Chondrocyte (in vitro differentiated cells): Measurements from ENCODE around the gene CCR5AS.

Source experiments
- DNase-seq: peaks from one replicate; pipeline ENCODE4 v3.0.0; 2021; ENCODE audit warnings: mixed read lengths, low spot score
- H3K27ac Mint-ChIP-seq: one replicate; pipeline ENCODE4 v1.8.0; 2021; ENCODE audit warnings: mild to moderate bottlenecking, moderate library complexity, mixed read lengths; ENCODE audit not compliant: unreplicated experiment
- H3K27me3 Mint-ChIP-seq: 2 replicates; pipeline ENCODE4 v1.8.0; 2021; ENCODE audit warnings: low read depth, mixed read lengths
- H3K36me3 Mint-ChIP-seq: 2 replicates; pipeline ENCODE4 v1.8.0; 2021; ENCODE audit warnings: low read depth, mixed read lengths
- H3K4me1 Mint-ChIP-seq: 2 replicates; pipeline ENCODE4 v1.8.0; 2021; ENCODE audit warnings: low read depth, mild to moderate bottlenecking, mixed read lengths
- H3K4me3 Mint-ChIP-seq: one replicate; pipeline ENCODE4 v1.8.0; 2021; ENCODE audit warnings: mild to moderate bottlenecking, moderate library complexity, mixed read lengths; ENCODE audit not compliant: unreplicated experiment
- H3K9me3 Mint-ChIP-seq: 2 replicates; pipeline ENCODE4 v1.8.0; 2021; ENCODE audit warnings: low read depth, mixed read lengths
- TF ChIP-seq, protein P1 (sequence below): fragments of 200-600 bp; sonication (generic); IDR thresholded peaks from 2 replicates; pipeline ENCODE4 v1.5.0; 2021; ENCODE audit warnings: antibody characterized with exemption, mild to moderate bottlenecking, moderate library complexity

Gene CCR5AS

DNA sequence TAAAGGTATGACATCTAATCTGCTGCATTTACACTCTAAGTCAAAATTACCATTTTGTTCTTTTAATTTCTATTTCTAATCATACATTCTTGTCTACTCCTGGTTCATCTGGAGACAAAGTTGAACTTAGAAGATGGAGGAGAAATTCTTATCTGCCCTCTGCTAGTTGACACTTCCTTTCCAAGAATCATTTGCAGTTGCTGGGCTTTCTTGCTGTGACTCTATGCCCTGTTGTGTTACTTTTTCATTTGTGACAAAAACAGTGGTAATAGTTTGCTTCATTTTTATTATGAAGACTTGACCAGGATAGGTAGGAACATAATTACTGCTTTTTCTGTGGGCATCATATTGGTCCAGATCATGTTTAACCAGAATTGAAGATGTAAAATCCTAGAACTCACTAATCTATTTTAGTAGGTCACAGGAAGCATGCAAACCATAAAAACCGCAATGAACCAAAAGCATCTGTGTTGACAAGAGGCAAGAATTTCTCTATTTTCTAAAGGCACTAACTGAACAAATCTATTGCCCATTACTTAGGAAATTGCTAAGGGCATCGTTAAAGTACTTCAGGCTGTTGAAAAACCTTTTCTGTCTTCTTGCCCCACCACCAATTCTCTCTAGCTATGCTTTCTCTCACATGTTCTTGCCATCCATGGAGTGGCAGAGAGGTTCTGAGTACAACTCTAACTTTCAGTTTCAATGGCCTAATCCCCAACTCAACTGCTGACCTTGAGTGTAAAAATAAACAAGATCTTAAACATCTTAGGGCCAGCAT is 57.2 kb downstream of the CCR5AS start:
- H3K4me3 Mint-ChIP-seq, result no peak overlapping the region
- TF ChIP-seq, protein P1, sequence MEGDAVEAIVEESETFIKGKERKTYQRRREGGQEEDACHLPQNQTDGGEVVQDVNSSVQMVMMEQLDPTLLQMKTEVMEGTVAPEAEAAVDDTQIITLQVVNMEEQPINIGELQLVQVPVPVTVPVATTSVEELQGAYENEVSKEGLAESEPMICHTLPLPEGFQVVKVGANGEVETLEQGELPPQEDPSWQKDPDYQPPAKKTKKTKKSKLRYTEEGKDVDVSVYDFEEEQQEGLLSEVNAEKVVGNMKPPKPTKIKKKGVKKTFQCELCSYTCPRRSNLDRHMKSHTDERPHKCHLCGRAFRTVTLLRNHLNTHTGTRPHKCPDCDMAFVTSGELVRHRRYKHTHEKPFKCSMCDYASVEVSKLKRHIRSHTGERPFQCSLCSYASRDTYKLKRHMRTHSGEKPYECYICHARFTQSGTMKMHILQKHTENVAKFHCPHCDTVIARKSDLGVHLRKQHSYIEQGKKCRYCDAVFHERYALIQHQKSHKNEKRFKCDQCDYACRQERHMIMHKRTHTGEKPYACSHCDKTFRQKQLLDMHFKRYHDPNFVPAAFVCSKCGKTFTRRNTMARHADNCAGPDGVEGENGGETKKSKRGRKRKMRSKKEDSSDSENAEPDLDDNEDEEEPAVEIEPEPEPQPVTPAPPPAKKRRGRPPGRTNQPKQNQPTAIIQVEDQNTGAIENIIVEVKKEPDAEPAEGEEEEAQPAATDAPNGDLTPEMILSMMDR, result no peak
- H3K36me3 Mint-ChIP-seq, result no peaks in the 10 kb centered on the region
- no peaks in the 10 kb centered on the region for H3K9me3 Mint-ChIP-seq
- DNase-seq, result no peak
- H3K4me1 Mint-ChIP-seq, result no peaks in the 10 kb centered on the region
- peaks cover 66% of the 10 kb centered on the region for H3K27me3 Mint-ChIP-seq
- no peak overlapping the region for H3K27ac Mint-ChIP-seq

DNA sequence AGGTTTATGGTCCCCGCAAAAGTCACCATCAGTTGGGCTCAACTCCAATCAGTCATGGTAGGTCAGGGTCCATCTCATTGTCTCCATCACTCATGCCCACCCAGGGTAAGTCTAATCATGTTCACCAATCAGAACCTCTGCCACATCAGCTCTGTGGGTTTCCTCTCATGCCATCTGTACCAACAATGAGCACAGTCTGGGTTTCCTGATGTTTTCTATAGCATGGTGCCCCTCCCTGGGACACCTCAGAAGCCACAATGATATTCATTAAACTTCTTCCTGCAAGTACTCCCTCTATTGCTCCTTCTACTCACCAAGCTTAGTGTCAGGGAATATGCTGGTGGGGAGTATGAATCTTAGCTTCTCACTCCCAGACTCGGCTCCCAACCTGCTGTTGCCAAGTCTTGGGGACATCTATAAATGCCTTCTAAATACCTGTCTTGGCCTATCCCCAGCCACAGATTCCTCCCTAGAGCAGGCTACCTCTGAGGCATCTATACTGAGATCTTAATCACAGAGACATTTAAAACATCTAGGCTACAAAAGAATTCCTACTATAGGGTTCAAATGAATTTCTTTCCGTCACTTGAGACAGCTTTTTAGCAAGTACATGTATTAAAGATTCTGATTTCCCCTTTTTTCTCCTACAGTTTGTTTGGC is 57.9 kb downstream of the CCR5AS start:
- H3K4me3 Mint-ChIP-seq, result no peak overlapping the region
- H3K9me3 Mint-ChIP-seq, result no peaks in the 10 kb centered on the region
- TF ChIP-seq, protein P1, result no peak
- H3K4me1 Mint-ChIP-seq, result no peaks in the 10 kb centered on the region
- no peak overlapping the region for H3K27ac Mint-ChIP-seq
- no peak for DNase-seq
- no peaks in the 10 kb centered on the region for H3K36me3 Mint-ChIP-seq
- peaks cover 66% of the 10 kb centered on the region for H3K27me3 Mint-ChIP-seq

- H3K27ac Mint-ChIP-seq, result no peak overlapping the region
- DNase-seq, result no peak
- H3K36me3 Mint-ChIP-seq, result no peaks in the 10 kb centered on the region
- peaks cover 29% of the 10 kb centered on the region for H3K27me3 Mint-ChIP-seq
- H3K9me3 Mint-ChIP-seq, result peaks cover 8% of the 10 kb centered on the region
- TF ChIP-seq, protein P1, result no peak
- H3K4me1 Mint-ChIP-seq, result no peaks in the 10 kb centered on the region
- no peak overlapping the region for H3K4me3 Mint-ChIP-seq
Measured at GRCh38 chr3:46344476-46344875, 62.4 kb downstream of the CCR5AS start.

GRCh38 chr3:46338840-46339239 is 68.0 kb downstream of the CCR5AS start:
- Mint-ChIP-seq H3K9me3 (peaks cover 20% of the 10 kb centered on the region), H3K27me3 (peaks cover 5% of the 10 kb centered on the region), H3K4me3 (no peak overlapping the region), H3K27ac (no peak overlapping the region), H3K4me1 (no peaks in the 10 kb centered on the region), H3K36me3 (peaks cover 2% of the 10 kb centered on the region)
- no peak for DNase-seq
- TF ChIP-seq, protein P1, result no peak

DNA sequence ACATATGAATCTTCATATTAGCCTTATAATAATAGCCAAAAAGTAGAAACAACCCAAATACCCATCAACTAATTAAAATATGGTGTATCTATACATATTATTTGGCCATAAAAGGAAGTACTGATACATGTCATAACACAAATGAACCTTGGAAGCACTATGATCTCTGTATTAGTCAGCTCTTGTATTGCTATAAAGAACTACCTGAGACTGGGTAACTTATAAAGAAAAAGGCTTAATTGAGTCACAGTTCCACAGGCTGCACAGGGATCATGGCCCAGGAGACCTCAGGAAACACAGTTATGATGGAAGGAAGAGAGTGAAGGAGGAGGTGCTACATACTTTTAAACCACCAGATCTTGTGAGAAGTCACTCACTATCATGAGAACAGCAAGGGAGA is 69.0 kb downstream of the CCR5AS start:
- no peak overlapping the region for H3K27ac Mint-ChIP-seq
- H3K36me3 Mint-ChIP-seq, result peaks cover 2% of the 10 kb centered on the region
- H3K9me3 Mint-ChIP-seq, result peaks cover 20% of the 10 kb centered on the region
- DNase-seq, result no peak
- H3K27me3 Mint-ChIP-seq, result peaks cover 8% of the 10 kb centered on the region
- TF ChIP-seq, protein P1, result no peak
- no peak overlapping the region for H3K4me3 Mint-ChIP-seq
- H3K4me1 Mint-ChIP-seq, result no peaks in the 10 kb centered on the region
